K562 (cell line): ENCODE results near the gene SST. TPM values are rescaled to one million over a fixed set of nuclear protein-coding genes. Genes with fewer than 3 reads are reported as not detected.

ENCODE experiments used
- ARID2 ChIP-seq: fragments of 450-650 bp; IDR thresholded peaks from 2 replicates; pipeline ENCODE4 v1.6.1; 2017; ENCODE audit warnings: antibody characterized with exemption, mild to moderate bottlenecking
- BMI1 ChIP-seq: fragments of 150-350 bp; IDR thresholded peaks from 2 replicates; pipeline ENCODE4 v1.6.1; 2014; ENCODE audit warnings: low read length
- ILF3 ChIP-seq: fragments of 450-650 bp; IDR thresholded peaks from 2 replicates; pipeline ENCODE4 v1.6.1; 2018; ENCODE audit warnings: antibody characterized with exemption, mild to moderate bottlenecking, moderate library complexity, borderline replicate concordance
- LARP7 ChIP-seq: fragments of 450-650 bp; IDR thresholded peaks from 2 replicates; pipeline ENCODE4 v1.6.1; 2016
- LEF1 ChIP-seq: fragments of 450-650 bp; IDR thresholded peaks from 2 replicates; pipeline ENCODE4 v1.6.1; 2016; ENCODE audit warnings: mild to moderate bottlenecking
- NFE2 ChIP-seq: IDR thresholded peaks from 2 replicates; pipeline ENCODE4 v1.6.1; 2014; ENCODE audit warnings: antibody characterized with exemption, low read depth
- NONO ChIP-seq, 2 experiments: fragments of 200-400 bp in 1 of 2; fragments of 450-650 bp in 1 of 2; formaldehyde crosslinking in 1 of 2; IDR thresholded peaks; 2 replicates each; pipeline ENCODE4 v1.6.1; 2017; ENCODE audit warnings: low read depth in 2 of 2, mild to moderate bottlenecking in 2 of 2, moderate library complexity in 2 of 2, low read length in 1 of 2
- NR1H2 ChIP-seq: sonication (generic); formaldehyde crosslinking; IDR thresholded peaks from 2 replicates; pipeline ENCODE4 v1.4.0; 2020; ENCODE audit warnings: mild to moderate bottlenecking, missing genetic modification reagents
- NR3C1 ChIP-seq: sonication (generic); formaldehyde crosslinking; IDR thresholded peaks from 2 replicates; pipeline ENCODE4 v1.8.1; 2022; ENCODE audit warnings: missing genetic modification reagents
- RBM17 ChIP-seq: fragments of 200-400 bp; formaldehyde crosslinking; IDR thresholded peaks from 2 replicates; pipeline ENCODE4 v1.6.1; 2017; ENCODE audit warnings: low read depth, mild to moderate bottlenecking, low read length, borderline replicate concordance
- TAF1 ChIP-seq: IDR thresholded peaks from 2 replicates; pipeline ENCODE4 v1.6.1; 2011; ENCODE audit warnings: mild to moderate bottlenecking, low read length, moderate library complexity; ENCODE audit not compliant: insufficient read depth, control insufficient read depth, severe bottlenecking; ENCODE audit errors: extremely low read depth
- YBX1 ChIP-seq: fragments of 450-650 bp; IDR thresholded peaks from 2 replicates; pipeline ENCODE4 v1.7.1; 2016; ENCODE audit warnings: mild to moderate bottlenecking
- ZNF12 ChIP-seq: sonication (generic); formaldehyde crosslinking; IDR thresholded peaks from 2 replicates; pipeline ENCODE4 v1.4.0; 2020; ENCODE audit warnings: mild to moderate bottlenecking, missing genetic modification reagents
- polyA plus RNA-seq, 8 experiments: library from polyadenylated mRNA; depleted of rRNA in 4 of 8; stranded (reverse) in 5 of 8; unstranded in 3 of 8; fragments of >200 nt; fragmentation: Nextera tagmentation in 2 of 8; fragmentation: Illumina TruSeq in 1 of 8; extraction: Ambion mirVana in 2 of 8; extraction: Trizol in 1 of 8; gene quantifications; 2 replicates each; pipeline versions ENCODE4 v1.2.1 to v1.2.3, GENCODE V29; 2011 to 2014; ENCODE audit warnings: inconsistent platforms in 1 of 8, missing spikeins in 1 of 8
- total RNA-seq, 7 experiments: library from RNA; depleted of rRNA in 6 of 7; stranded (reverse); fragments of >200 nt in 6 of 7; fragmentation: Illumina TruSeq in 2 of 7; extraction: Trizol in 2 of 7; gene quantifications; 2 replicates each; pipeline versions ENCODE4 v1.2.1 to v1.2.3, GENCODE V29; 2011 to 2021; ENCODE audit warnings: low replicate concordance in 1 of 7
- TF ChIP-seq, protein P1 (sequence below): sonication (generic); formaldehyde crosslinking; IDR thresholded peaks from 2 replicates; pipeline ENCODE4 v1.8.0; 2022; ENCODE audit warnings: missing genetic modification reagents, mild to moderate bottlenecking, borderline replicate concordance
- TF ChIP-seq, protein P2 (sequence below): sonication (generic); formaldehyde crosslinking; IDR thresholded peaks from 2 replicates; pipeline ENCODE4 v1.5.0; 2020; ENCODE audit warnings: missing genetic modification reagents
- TF ChIP-seq, protein P3 (sequence below), 2 experiments: IDR thresholded peaks in 1 of 2; conservative IDR thresholded peaks in 1 of 2; 2 replicates each; pipeline ENCODE4 v1.6.1; 2016; ENCODE audit warnings: low read depth in 2 of 2, mild to moderate bottlenecking in 1 of 2, missing compliant biosample characterization in 1 of 2, missing genetic modification characterization in 1 of 2, moderate library complexity in 1 of 2
- TF ChIP-seq, protein P4 (sequence below): fragments of 450-650 bp; IDR thresholded peaks from 2 replicates; pipeline ENCODE4 v1.6.1; 2017; ENCODE audit warnings: antibody characterized with exemption, mild to moderate bottlenecking

The SST gene
- total and polyA plus RNA-seq, 9 of the 15 experiments (the other 6 are each of a cell fraction or from before 2014, with no cell fraction given) = not detected

DNA sequence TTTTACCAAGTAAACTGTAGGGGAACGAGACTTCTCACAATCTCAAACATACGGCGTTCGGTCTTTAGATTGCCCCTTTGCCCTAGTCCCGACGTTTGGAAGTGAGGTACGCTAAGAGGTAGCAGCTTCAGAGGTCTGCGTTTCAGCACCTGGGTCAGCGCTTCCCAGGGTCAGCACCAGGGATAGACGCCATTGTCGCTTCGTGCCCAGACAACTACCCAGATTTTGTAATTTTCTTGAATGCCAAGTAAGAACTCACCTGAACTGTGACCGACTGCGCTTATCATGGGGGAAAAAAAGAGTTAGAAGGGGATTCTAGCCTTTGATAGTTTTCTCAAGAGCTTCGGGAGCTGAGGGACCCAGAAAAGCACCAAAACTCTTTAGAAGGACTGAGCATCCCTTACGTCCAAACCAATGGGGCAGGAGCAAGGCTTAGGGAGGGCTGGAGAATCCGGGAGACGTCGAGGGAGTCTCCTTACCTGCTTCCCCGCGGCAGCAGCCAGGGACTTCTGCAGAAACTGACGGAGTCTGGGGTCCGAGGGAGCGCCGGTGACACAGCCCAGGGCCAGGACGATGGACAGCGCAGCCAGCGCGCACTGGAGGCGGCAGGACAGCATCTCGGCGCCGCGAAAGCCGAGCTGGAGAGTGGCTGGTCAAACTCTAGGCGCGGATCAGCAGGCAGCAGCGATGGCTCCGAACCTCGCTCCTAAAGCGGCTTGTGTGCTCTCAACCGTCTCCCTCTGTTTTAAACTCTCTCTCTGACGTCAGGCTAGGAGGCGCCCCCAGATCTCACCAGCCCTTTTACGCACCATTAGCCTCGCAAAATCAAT lies at the start of gene SST (continued):
- TF ChIP-seq, protein P1, sequence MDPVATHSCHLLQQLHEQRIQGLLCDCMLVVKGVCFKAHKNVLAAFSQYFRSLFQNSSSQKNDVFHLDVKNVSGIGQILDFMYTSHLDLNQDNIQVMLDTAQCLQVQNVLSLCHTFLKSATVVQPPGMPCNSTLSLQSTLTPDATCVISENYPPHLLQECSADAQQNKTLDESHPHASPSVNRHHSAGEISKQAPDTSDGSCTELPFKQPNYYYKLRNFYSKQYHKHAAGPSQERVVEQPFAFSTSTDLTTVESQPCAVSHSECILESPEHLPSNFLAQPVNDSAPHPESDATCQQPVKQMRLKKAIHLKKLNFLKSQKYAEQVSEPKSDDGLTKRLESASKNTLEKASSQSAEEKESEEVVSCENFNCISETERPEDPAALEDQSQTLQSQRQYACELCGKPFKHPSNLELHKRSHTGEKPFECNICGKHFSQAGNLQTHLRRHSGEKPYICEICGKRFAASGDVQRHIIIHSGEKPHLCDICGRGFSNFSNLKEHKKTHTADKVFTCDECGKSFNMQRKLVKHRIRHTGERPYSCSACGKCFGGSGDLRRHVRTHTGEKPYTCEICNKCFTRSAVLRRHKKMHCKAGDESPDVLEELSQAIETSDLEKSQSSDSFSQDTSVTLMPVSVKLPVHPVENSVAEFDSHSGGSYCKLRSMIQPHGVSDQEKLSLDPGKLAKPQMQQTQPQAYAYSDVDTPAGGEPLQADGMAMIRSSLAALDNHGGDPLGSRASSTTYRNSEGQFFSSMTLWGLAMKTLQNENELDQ (CRISPR knock-in tag) = no peak
- peak; percentile 69 for TF ChIP-seq NR3C1 (CRISPR knock-in tag)
- no peak for TF ChIP-seq RBM17
- no peak for TF ChIP-seq NFE2
- no peak for TF ChIP-seq NR1H2
- TF ChIP-seq, protein P2, sequence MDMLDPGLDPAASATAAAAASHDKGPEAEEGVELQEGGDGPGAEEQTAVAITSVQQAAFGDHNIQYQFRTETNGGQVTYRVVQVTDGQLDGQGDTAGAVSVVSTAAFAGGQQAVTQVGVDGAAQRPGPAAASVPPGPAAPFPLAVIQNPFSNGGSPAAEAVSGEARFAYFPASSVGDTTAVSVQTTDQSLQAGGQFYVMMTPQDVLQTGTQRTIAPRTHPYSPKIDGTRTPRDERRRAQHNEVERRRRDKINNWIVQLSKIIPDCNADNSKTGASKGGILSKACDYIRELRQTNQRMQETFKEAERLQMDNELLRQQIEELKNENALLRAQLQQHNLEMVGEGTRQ (CRISPR knock-in tag) = peak; percentile 56
- no peak for TF ChIP-seq ARID2
- TF ChIP-seq, protein P3, sequence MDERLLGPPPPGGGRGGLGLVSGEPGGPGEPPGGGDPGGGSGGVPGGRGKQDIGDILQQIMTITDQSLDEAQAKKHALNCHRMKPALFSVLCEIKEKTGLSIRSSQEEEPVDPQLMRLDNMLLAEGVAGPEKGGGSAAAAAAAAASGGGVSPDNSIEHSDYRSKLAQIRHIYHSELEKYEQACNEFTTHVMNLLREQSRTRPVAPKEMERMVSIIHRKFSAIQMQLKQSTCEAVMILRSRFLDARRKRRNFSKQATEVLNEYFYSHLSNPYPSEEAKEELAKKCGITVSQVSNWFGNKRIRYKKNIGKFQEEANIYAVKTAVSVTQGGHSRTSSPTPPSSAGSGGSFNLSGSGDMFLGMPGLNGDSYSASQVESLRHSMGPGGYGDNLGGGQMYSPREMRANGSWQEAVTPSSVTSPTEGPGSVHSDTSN (CRISPR knock-in tag; IDR thresholded peaks at IDR 0.05; ENCODE audit: low read depth) = 0 out of 2 replicates have a peak, but pooled peaks have one; percentile 6
- TF ChIP-seq, protein P3 (tag; conservative IDR thresholded peaks at IDR 0.05; ENCODE audit: low read depth) = no peak
- no peak for TF ChIP-seq BMI1
- no peak for TF ChIP-seq NONO (IDR thresholded peaks at IDR 0.05; ENCODE audit: low read depth in 2 of 2, low read length in 1 of 2)
- TF ChIP-seq TAF1 = no peak
- TF ChIP-seq, protein P4, sequence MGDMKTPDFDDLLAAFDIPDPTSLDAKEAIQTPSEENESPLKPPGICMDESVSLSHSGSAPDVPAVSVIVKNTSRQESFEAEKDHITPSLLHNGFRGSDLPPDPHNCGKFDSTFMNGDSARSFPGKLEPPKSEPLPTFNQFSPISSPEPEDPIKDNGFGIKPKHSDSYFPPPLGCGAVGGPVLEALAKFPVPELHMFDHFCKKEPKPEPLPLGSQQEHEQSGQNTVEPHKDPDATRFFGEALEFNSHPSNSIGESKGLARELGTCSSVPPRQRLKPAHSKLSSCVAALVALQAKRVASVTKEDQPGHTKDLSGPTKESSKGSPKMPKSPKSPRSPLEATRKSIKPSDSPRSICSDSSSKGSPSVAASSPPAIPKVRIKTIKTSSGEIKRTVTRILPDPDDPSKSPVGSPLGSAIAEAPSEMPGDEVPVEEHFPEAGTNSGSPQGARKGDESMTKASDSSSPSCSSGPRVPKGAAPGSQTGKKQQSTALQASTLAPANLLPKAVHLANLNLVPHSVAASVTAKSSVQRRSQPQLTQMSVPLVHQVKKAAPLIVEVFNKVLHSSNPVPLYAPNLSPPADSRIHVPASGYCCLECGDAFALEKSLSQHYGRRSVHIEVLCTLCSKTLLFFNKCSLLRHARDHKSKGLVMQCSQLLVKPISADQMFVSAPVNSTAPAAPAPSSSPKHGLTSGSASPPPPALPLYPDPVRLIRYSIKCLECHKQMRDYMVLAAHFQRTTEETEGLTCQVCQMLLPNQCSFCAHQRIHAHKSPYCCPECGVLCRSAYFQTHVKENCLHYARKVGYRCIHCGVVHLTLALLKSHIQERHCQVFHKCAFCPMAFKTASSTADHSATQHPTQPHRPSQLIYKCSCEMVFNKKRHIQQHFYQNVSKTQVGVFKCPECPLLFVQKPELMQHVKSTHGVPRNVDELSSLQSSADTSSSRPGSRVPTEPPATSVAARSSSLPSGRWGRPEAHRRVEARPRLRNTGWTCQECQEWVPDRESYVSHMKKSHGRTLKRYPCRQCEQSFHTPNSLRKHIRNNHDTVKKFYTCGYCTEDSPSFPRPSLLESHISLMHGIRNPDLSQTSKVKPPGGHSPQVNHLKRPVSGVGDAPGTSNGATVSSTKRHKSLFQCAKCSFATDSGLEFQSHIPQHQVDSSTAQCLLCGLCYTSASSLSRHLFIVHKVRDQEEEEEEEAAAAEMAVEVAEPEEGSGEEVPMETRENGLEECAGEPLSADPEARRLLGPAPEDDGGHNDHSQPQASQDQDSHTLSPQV = no peak
- TF ChIP-seq LEF1 = no peak
- no peak for TF ChIP-seq ILF3
- TF ChIP-seq LARP7 = no peak
- TF ChIP-seq YBX1 = no peak
- TF ChIP-seq ZNF12 (CRISPR knock-in tag) = no peak
